GM20431 (cell line): Measurements from ENCODE around the gene SETD9.

Experiments used
- in situ Hi-C: fragments of 300-500 bp; cut with MseI, MboI; formaldehyde crosslinking; loops from one replicate; pipeline ENCODE4 v1.15.0; 2020; ENCODE audit warnings: low sequenced_read_pairs; ENCODE audit not compliant: unreplicated experiment

The SETD9 gene

GRCh38 chr5:56909294-56910209 lies at the start of gene SETD9:
TSS of gene SETD9 (plus strand) at chr5:56909596. CDS start at chr5:56909646, 50 bp downstream.
- in situ Hi-C loops, result no loop called here

- in situ Hi-C loops, result no loop called here
Observed at GRCh38 chr5:56861893-56862485, 47.4 kb upstream of the SETD9 start.

- in situ Hi-C loops, result no loop called here
Observed at GRCh38 chr5:56862909-56863308, 46.5 kb upstream of the SETD9 start.

- in situ Hi-C loops, result no loop called here
Observed at GRCh38 chr5:56871777-56872176, 37.6 kb upstream of the SETD9 start.

- in situ Hi-C loops, result no loop called here
Observed at GRCh38 chr5:56873056-56873455, 36.3 kb upstream of the SETD9 start.

GRCh38 chr5:56876327-56876726 lies 33.1 kb upstream of the SETD9 start:
- in situ Hi-C loops, result no loop called here

- in situ Hi-C loops, result no loop called here
Observed at GRCh38 chr5:56881571-56881970, 27.8 kb upstream of the SETD9 start.

GRCh38 chr5:56893251-56893951 lies 16.0 kb upstream of the SETD9 start:
- in situ Hi-C loops, result no loop called here

- in situ Hi-C loops, result no loop called here
Observed at GRCh38 chr5:56896763-56897162, 12.6 kb upstream of the SETD9 start.

- in situ Hi-C loops, result no loop called here
Observed at GRCh38 chr5:56898213-56898612, 11.2 kb upstream of the SETD9 start.

- in situ Hi-C loops, result no loop called here
Observed at GRCh38 chr5:56900395-56900794, 9.0 kb upstream of the SETD9 start.

- in situ Hi-C loops, result no loop called here
Observed at GRCh38 chr5:56900858-56901578, 8.4 kb upstream of the SETD9 start.

- in situ Hi-C loops, result no loop called here
Observed at GRCh38 chr5:56908942-56909293, 478 bp upstream of the SETD9 start.

- in situ Hi-C loops, result no loop called here
Observed at GRCh38 chr5:56910210-56910965, 992 bp downstream of the SETD9 start.

- in situ Hi-C loops, result no loop called here
Observed at GRCh38 chr5:56913766-56914165, 4.4 kb downstream of the SETD9 start.

- in situ Hi-C loops, result no loop called here
Observed at GRCh38 chr5:56914678-56915077, 5.3 kb downstream of the SETD9 start.

GRCh38 chr5:56917534-56917933 lies 8.1 kb downstream of the SETD9 start:
- in situ Hi-C loops, result no loop called here

GRCh38 chr5:56918054-56918453 lies 8.7 kb downstream of the SETD9 start:
- in situ Hi-C loops, result no loop called here

- in situ Hi-C loops, result no loop called here
Observed at GRCh38 chr5:56919942-56920662, 10.7 kb downstream of the SETD9 start.
